Measurements from ENCODE around the gene SLC32A1. TPM values are rescaled to one million over a fixed set of nuclear protein-coding genes. Genes with fewer than 3 reads are reported as not detected.

The SLC32A1 gene
- total RNA-seq, 1 donor: not detected

DNA sequence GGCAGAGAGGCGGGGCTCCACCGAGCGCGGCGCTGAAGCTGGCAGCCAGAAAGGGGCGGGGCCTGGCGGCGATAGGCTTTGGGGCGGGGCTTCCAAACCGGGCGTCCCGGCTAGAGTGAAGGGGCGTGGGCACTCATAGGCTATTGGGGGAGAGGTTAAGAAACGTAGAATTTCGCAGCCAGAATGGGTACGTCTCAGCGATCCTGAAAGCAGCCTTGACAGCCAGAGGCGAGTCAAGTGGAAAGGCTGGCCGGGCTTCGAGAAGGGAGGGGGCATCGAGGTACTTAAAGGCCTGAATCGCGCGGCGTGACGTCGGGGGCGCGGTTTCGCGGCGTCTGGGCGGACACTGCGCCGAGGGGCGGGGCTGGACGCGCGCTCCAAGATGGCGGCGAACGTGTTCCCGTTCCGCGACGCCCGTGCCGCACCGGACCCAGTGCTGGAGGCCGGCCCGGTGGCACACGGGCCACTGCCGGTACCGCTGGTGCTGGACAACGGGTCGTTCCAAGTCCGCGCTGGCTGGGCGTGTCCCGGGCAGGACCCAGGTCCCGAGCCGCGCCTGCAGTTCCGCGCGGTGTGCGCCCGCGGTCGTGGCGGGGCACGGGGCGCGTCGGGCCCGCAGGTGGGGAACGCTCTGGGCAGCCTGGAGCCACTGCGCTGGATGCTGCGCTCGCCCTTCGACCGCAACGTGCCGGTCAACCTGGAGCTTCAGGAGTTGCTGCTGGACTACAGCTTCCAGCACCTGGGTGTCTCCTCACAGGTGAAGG is 24.0 kb downstream of the SLC32A1 start, which contains the start of gene ACTR5:
ACTR5 (plus strand) TSS at position 364 of the 764 bp plus-strand sequence; CDS start at position 383, 19 bp downstream.
- H2AFZ ChIP-seq (ENCODE audit: low read length): peak within 1 kb of the TSS; percentile 99
- peak; percentile 99 for DNase-seq (ENCODE audit: insufficient read length, low spot score, missing footprints)
- H3K27ac ChIP-seq (ENCODE audit: low read depth, low read length): peak within 1 kb of the TSS; percentile 48
- TF ChIP-seq, protein P1, sequence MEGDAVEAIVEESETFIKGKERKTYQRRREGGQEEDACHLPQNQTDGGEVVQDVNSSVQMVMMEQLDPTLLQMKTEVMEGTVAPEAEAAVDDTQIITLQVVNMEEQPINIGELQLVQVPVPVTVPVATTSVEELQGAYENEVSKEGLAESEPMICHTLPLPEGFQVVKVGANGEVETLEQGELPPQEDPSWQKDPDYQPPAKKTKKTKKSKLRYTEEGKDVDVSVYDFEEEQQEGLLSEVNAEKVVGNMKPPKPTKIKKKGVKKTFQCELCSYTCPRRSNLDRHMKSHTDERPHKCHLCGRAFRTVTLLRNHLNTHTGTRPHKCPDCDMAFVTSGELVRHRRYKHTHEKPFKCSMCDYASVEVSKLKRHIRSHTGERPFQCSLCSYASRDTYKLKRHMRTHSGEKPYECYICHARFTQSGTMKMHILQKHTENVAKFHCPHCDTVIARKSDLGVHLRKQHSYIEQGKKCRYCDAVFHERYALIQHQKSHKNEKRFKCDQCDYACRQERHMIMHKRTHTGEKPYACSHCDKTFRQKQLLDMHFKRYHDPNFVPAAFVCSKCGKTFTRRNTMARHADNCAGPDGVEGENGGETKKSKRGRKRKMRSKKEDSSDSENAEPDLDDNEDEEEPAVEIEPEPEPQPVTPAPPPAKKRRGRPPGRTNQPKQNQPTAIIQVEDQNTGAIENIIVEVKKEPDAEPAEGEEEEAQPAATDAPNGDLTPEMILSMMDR (IDR thresholded peaks at IDR 0.05; ENCODE audit: extremely low read depth, low read depth, low read length): no peak
- H4K20me1 ChIP-seq (ENCODE audit: insufficient read depth, low read length): peaks cover 2% of the 10 kb centered on the region
- peak within 1 kb of the TSS; percentile 97 for H3K4me2 ChIP-seq (ENCODE audit: insufficient read depth, low read length)
- H3K27me3 ChIP-seq (ENCODE audit: insufficient read depth, low read length): peaks cover 6% of the 10 kb centered on the region
- H3K4me3 ChIP-seq (ENCODE audit: insufficient read depth, low read length): peak within 1 kb of the TSS; percentile 85
- no peaks in the 10 kb centered on the region for H3K9me3 ChIP-seq (ENCODE audit: low read depth, low read length)
- peaks cover 12% of the 10 kb centered on the region for H3K4me1 ChIP-seq (ENCODE audit: insufficient read depth, low read length)
- peaks cover 18% of the 10 kb centered on the region for H3K79me2 ChIP-seq (ENCODE audit: insufficient read depth, low read length)
- peaks cover 16% of the 10 kb centered on the region for H3K36me3 ChIP-seq (ENCODE audit: insufficient read depth, low read length)

DNA sequence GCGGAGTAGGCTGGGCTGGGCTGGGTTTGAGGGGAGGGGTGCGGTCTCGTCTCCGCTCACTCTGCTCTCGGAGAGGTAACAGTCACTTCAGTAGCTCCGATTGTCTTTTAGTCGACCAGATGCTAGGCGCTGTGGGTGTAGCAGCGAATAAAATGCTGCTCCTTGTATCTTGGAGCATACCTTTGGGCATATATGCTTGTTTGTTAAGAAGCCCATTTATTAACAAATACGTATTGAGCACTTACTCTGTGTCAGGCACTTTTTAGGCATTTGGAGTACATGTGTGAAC is 24.5 kb downstream of the SLC32A1 start:
- peaks cover 2% of the 10 kb centered on the region for H4K20me1 ChIP-seq (ENCODE audit: insufficient read depth, low read length)
- peak overlapping the region; percentile 97 for H3K4me2 ChIP-seq (ENCODE audit: insufficient read depth, low read length)
- peaks cover 18% of the 10 kb centered on the region for H3K79me2 ChIP-seq (ENCODE audit: insufficient read depth, low read length)
- H3K4me3 ChIP-seq (ENCODE audit: insufficient read depth, low read length): peak overlapping the region; percentile 85
- H3K4me1 ChIP-seq (ENCODE audit: insufficient read depth, low read length): peaks cover 12% of the 10 kb centered on the region
- DNase-seq (ENCODE audit: insufficient read length, low spot score, missing footprints): peak; percentile 60
- peak overlapping the region; percentile 48 for H3K27ac ChIP-seq (ENCODE audit: low read depth, low read length)
- peaks cover 16% of the 10 kb centered on the region for H3K36me3 ChIP-seq (ENCODE audit: insufficient read depth, low read length)
- TF ChIP-seq, protein P1 (IDR thresholded peaks at IDR 0.05; ENCODE audit: extremely low read depth, low read depth, low read length): no peak
- H2AFZ ChIP-seq (ENCODE audit: low read length): peak overlapping the region; percentile 99
- H3K9me3 ChIP-seq (ENCODE audit: low read depth, low read length): no peaks in the 10 kb centered on the region
- peaks cover 3% of the 10 kb centered on the region for H3K27me3 ChIP-seq (ENCODE audit: insufficient read depth, low read length)

DNA sequence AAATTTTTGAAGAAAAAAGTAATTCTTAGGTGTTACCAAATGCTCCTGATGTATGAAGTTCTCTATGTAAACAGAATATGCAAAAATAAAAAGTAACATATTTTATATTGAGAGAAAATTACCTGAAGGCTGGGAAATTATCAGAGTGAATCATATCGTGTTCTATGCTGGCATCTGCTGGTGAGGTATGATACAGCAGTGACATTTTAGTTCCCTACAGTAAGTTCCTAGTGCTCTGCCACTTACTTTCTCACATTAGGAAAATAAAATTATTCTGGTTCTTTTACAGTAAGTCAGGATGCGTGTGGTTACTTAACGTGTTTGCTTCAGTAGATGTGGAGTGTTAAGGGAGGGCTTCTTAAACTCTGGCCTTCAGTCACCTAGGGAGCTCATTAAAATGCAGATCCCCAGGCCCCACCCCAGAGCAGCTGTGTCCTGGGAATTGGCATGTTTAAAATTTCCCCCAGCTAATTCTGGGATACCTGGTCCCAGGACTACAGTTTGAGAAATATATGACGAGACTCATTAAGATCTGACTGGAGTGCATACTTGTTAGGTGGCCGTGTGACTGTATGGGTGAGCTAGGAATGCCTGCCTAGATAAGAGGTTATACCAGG is 27.2 kb downstream of the SLC32A1 start:
- Histone ChIP-seq H3K4me1 (ENCODE audit: insufficient read depth, low read length) (peaks cover 12% of the 10 kb centered on the region), H3K4me2 (ENCODE audit: insufficient read depth, low read length) (no peak overlapping the region), H3K27me3 (ENCODE audit: insufficient read depth, low read length) (no peaks in the 10 kb centered on the region), H3K27ac (ENCODE audit: low read depth, low read length) (no peak overlapping the region), H3K4me3 (ENCODE audit: insufficient read depth, low read length) (no peak overlapping the region), H3K36me3 (ENCODE audit: insufficient read depth, low read length) (peaks cover 33% of the 10 kb centered on the region), H3K79me2 (ENCODE audit: insufficient read depth, low read length) (peaks cover 18% of the 10 kb centered on the region), H3K9me3 (ENCODE audit: low read depth, low read length) (no peaks in the 10 kb centered on the region), H2AFZ (ENCODE audit: low read length) (no peak overlapping the region), H4K20me1 (ENCODE audit: insufficient read depth, low read length) (peaks cover 2% of the 10 kb centered on the region)
- TF ChIP-seq, protein P1 (IDR thresholded peaks at IDR 0.05; ENCODE audit: extremely low read depth, low read depth, low read length): peak; percentile 66
- DNase-seq (ENCODE audit: insufficient read length, low spot score, missing footprints): no peak

DNA sequence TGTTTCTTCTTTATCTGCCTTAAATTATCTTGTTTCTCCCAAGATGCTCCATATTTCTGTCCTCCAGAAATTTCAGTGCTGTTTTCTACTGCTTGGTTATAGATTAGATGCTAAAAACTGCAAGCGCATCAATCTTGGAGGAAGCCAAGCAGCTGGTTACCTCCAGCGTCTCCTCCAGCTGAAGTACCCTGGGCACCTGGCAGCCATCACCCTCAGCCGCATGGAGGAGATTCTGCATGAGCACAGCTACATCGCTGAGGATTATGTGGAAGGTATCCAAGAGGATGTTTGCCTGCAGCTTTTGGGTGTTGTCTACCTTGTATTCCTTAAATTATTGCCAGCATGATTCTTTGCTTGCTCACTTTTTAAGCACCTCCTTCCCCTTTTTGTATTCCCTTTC is 27.7 kb downstream of the SLC32A1 start:
- Histone ChIP-seq H3K27ac (ENCODE audit: low read depth, low read length) (no peak overlapping the region), H3K79me2 (ENCODE audit: insufficient read depth, low read length) (peaks cover 18% of the 10 kb centered on the region), H3K27me3 (ENCODE audit: insufficient read depth, low read length) (no peaks in the 10 kb centered on the region), H3K36me3 (ENCODE audit: insufficient read depth, low read length) (peaks cover 35% of the 10 kb centered on the region), H3K4me2 (ENCODE audit: insufficient read depth, low read length) (no peak overlapping the region), H3K9me3 (ENCODE audit: low read depth, low read length) (no peaks in the 10 kb centered on the region), H3K4me3 (ENCODE audit: insufficient read depth, low read length) (no peak overlapping the region), H4K20me1 (ENCODE audit: insufficient read depth, low read length) (peaks cover 2% of the 10 kb centered on the region), H2AFZ (ENCODE audit: low read length) (no peak overlapping the region), H3K4me1 (ENCODE audit: insufficient read depth, low read length) (peaks cover 12% of the 10 kb centered on the region)
- no peak for DNase-seq (ENCODE audit: insufficient read length, low spot score, missing footprints)
- TF ChIP-seq, protein P1 (IDR thresholded peaks at IDR 0.05; ENCODE audit: extremely low read depth, low read depth, low read length): no peak
